ENCODE measurements around the gene PLD5. TPM values are rescaled to one million over a fixed set of nuclear protein-coding genes. Genes with fewer than 3 reads are reported as not detected.

Gene PLD5
- polyA plus RNA-seq, 1 of the 3 experiments (the other 2 are of a cell fraction) = 0.08 TPM

DNA sequence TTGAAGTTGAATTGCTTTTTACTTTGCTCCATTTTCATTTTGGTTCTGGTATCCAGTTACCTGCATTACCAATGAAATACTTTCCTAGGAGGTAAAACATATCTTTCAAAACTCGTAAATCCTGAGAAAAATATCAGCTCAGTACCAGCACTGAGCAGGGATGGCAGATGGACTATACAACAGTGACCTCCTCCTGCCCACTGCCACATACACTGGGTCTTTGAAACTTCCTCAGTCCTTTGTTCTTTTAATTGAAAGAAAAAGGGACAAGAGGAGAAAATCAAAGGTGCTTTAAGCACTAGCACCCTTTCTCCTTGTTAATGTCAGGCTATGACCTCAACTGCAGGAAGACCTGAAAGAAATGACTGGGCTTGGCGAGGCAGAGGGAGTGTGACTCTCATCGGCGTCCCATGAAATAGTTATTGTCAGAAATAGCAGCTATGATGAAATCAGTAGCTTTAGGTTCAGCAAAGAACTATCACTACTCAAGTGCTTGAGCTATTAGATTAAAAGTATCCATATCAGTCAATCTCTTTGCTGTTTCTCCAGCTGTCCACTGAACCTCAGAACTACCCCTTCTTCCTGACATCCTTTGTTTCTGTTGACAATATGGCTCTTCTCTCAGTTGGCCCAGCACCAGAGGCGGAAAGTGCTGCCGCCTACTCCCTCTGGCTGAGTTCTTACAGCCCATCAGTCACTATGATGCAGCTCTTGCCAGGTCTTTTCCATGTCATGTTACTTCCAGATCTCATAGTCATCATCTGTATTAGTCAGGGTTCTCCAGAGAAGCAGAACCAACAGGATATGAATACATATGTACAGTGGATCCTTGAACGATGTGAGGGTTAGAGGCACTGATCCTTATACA lies 318.6 kb downstream of the PLD5 start:
- Histone ChIP-seq H2AFZ (ENCODE audit: low read depth) (no peak overlapping the region), H3K27me3 (ENCODE audit: insufficient read depth) (no peaks in the 10 kb centered on the region), H4K20me1 (ENCODE audit: insufficient read depth) (no peaks in the 10 kb centered on the region), H3F3A (replicated peaks; ENCODE audit: insufficient read depth) (no peaks in the 10 kb centered on the region), H3K36me3 (replicated peaks in 1 of 2; ENCODE audit: control insufficient read depth in 1 of 2, insufficient read depth in 2 of 2, low read length in 1 of 2) (no peaks in the 10 kb centered on the region), H3K4me2 (no peak overlapping the region), H3K9me2 (no peaks in the 10 kb centered on the region), H3K4me1 (ENCODE audit: control insufficient read depth in 1 of 2, insufficient read depth in 2 of 2, low read depth in 1 of 2, low read length in 1 of 2) (peaks cover 0 to 2% of the 10 kb centered on the region in 2 experiments; a peak in 1 of 4 replicates), H3K9ac (no peak overlapping the region), H3K79me2 (ENCODE audit: insufficient read depth) (no peaks in the 10 kb centered on the region), H3K9me3 (no peaks in the 10 kb centered on the region), H3K27ac (ENCODE audit: low read depth in 2 of 2, low read length in 1 of 2) (no peak overlapping the region), H3K4me3 (ENCODE audit: low read depth in 2 of 2, low read length in 1 of 2) (no peak overlapping the region; a peak in 1 of 4 replicates)
- ChIA-PET CTCF (interaction anchor here (0.8 to 1.0 kb wide), 2 partner anchors 21 to 44 kb away, joined by 3 read pairs; no protein-coding TSS in a partner anchor), POLR2A (no interaction called here)
- 38% methylated on average over 7 of the region's 7 CpGs for WGBS (ENCODE audit: low lambda C conversion rate)
- DNase-seq = no peak
- TF ChIP-seq FOXJ3 (CRISPR knock-in tag; IDR thresholded peaks at IDR 0.05) = no peak
- TF ChIP-seq POLR2AphosphoS5 (IDR thresholded peaks at IDR 0.05; ENCODE audit: low read depth, low read length) = no peak
- no peak for TF ChIP-seq RAD21 (IDR thresholded peaks at IDR 0.05; ENCODE audit: low read length)
- TF ChIP-seq GATA2 (CRISPR knock-in tag; IDR thresholded peaks at IDR 0.05) = no peak
- TF ChIP-seq, protein P1, sequence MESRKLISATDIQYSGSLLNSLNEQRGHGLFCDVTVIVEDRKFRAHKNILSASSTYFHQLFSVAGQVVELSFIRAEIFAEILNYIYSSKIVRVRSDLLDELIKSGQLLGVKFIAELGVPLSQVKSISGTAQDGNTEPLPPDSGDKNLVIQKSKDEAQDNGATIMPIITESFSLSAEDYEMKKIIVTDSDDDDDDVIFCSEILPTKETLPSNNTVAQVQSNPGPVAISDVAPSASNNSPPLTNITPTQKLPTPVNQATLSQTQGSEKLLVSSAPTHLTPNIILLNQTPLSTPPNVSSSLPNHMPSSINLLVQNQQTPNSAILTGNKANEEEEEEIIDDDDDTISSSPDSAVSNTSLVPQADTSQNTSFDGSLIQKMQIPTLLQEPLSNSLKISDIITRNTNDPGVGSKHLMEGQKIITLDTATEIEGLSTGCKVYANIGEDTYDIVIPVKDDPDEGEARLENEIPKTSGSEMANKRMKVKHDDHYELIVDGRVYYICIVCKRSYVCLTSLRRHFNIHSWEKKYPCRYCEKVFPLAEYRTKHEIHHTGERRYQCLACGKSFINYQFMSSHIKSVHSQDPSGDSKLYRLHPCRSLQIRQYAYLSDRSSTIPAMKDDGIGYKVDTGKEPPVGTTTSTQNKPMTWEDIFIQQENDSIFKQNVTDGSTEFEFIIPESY (IDR thresholded peaks at IDR 0.05; ENCODE audit: borderline replicate concordance, low read depth) = no peak
- TF ChIP-seq CHD2 (IDR thresholded peaks at IDR 0.05; ENCODE audit: low read length, partially characterized antibody) = no peak
- TF ChIP-seq, protein P2, sequence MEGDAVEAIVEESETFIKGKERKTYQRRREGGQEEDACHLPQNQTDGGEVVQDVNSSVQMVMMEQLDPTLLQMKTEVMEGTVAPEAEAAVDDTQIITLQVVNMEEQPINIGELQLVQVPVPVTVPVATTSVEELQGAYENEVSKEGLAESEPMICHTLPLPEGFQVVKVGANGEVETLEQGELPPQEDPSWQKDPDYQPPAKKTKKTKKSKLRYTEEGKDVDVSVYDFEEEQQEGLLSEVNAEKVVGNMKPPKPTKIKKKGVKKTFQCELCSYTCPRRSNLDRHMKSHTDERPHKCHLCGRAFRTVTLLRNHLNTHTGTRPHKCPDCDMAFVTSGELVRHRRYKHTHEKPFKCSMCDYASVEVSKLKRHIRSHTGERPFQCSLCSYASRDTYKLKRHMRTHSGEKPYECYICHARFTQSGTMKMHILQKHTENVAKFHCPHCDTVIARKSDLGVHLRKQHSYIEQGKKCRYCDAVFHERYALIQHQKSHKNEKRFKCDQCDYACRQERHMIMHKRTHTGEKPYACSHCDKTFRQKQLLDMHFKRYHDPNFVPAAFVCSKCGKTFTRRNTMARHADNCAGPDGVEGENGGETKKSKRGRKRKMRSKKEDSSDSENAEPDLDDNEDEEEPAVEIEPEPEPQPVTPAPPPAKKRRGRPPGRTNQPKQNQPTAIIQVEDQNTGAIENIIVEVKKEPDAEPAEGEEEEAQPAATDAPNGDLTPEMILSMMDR (IDR thresholded peaks at IDR 0.05) = no peak
- TF ChIP-seq FOXM1 (IDR thresholded peaks at IDR 0.05; ENCODE audit: low read depth) = no peak
- TF ChIP-seq JUND (IDR thresholded peaks at IDR 0.05) = no peak

DNA sequence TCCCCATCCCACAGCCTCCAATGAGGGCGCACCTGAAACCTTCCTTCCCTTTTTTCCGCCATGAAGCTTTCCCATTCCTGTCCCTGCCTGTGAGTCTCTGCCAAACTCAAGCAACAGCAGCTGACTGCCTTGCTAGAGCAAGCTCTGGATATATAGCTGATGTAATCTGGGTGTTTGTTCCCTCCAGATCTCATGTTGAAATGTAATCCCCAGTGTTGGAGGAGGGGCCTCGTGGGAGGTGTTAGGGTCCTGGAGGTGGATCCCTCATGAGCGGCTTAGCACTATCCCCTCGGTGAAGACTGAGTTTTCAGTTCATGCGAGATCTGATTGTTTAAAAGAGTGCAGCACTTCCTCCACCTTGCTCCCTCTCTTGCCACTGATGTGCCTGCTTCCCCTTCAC lies 321.2 kb downstream of the PLD5 start:
- no peak overlapping the region for H2AFZ ChIP-seq (ENCODE audit: low read depth)
- no peaks in the 10 kb centered on the region for H3K4me1 ChIP-seq (ENCODE audit: control insufficient read depth in 1 of 2, insufficient read depth in 2 of 2, low read depth in 1 of 2, low read length in 1 of 2)
- H3F3A ChIP-seq (replicated peaks; ENCODE audit: insufficient read depth) = no peaks in the 10 kb centered on the region
- no peaks in the 10 kb centered on the region for H3K79me2 ChIP-seq (ENCODE audit: insufficient read depth)
- ChIA-PET CTCF (no interaction called here), POLR2A (no interaction called here)
- WGBS (ENCODE audit: low lambda C conversion rate) = 55% methylated on average over 6 of the region's 6 CpGs
- no peaks in the 10 kb centered on the region for H3K9me2 ChIP-seq
- no peak for TF ChIP-seq FOSL2 (IDR thresholded peaks at IDR 0.05; ENCODE audit: borderline replicate concordance, low read depth)
- no peak for TF ChIP-seq RCOR1 (IDR thresholded peaks at IDR 0.05; ENCODE audit: low read length)
- TF ChIP-seq EZH2phosphoT487 (IDR thresholded peaks at IDR 0.05; ENCODE audit: borderline replicate concordance, low read depth) = no peak
- no peak for TF ChIP-seq YY1 (IDR thresholded peaks at IDR 0.05; ENCODE audit: low read depth)
- no peak for TF ChIP-seq RFX5 (IDR thresholded peaks at IDR 0.05; ENCODE audit: low read length)
- no peak for TF ChIP-seq NFIC (IDR thresholded peaks at IDR 0.05; ENCODE audit: borderline replicate concordance)
- H3K4me2 ChIP-seq = no peak overlapping the region
- no peak for DNase-seq
- no peaks in the 10 kb centered on the region for H3K36me3 ChIP-seq (replicated peaks in 1 of 2; ENCODE audit: control insufficient read depth in 1 of 2, insufficient read depth in 2 of 2, low read length in 1 of 2)
- no peak overlapping the region for H3K4me3 ChIP-seq (ENCODE audit: low read depth in 2 of 2, low read length in 1 of 2)
- H3K9me3 ChIP-seq = no peaks in the 10 kb centered on the region
- no peaks in the 10 kb centered on the region for H4K20me1 ChIP-seq (ENCODE audit: insufficient read depth)
- H3K9ac ChIP-seq = no peak overlapping the region
- H3K27me3 ChIP-seq (ENCODE audit: insufficient read depth) = no peaks in the 10 kb centered on the region
- no peak overlapping the region for H3K27ac ChIP-seq (ENCODE audit: low read depth in 2 of 2, low read length in 1 of 2)
